ENCODE measurements around the gene PCGF6. TPM values are rescaled to one million over a fixed set of nuclear protein-coding genes. Genes with fewer than 3 reads are reported as not detected.

The PCGF6 gene
- total RNA-seq, 4 donors from 2014 or later: 11.7 to 19.1 (median 17.1) TPM

- TF ChIP-seq POLR2AphosphoS5 (IDR thresholded peaks at IDR 0.05) (no peak), POLR2A (IDR thresholded peaks at IDR 0.05) (no peak), EP300 (IDR thresholded peaks at IDR 0.05) (no peak), CTCF (IDR thresholded peaks at IDR 0.05) (no peak)
- Histone ChIP-seq H3K4me1 (no peaks in the 10 kb centered on the region), H3K9me3 (no peaks in the 10 kb centered on the region), H3K36me3 (no peaks in the 10 kb centered on the region), H3K4me3 (no peak overlapping the region), H3K27me3 (no peaks in the 10 kb centered on the region), H3K27ac (no peak overlapping the region)
- WGBS, 2 donors (ENCODE audit: low coverage in 1 of 2): 57 to 73% methylated on average over 3 to 4 of the region's 4 CpGs
- no peak for ATAC-seq
These were observed 96.2 kb downstream of the PCGF6 start for GRCh38 chr10:103254538-103255325.

- TF ChIP-seq POLR2AphosphoS5 (IDR thresholded peaks at IDR 0.05) (no peak), CTCF (IDR thresholded peaks at IDR 0.05) (no peak), EP300 (IDR thresholded peaks at IDR 0.05) (no peak), POLR2A (IDR thresholded peaks at IDR 0.05) (no peak)
- WGBS, 2 donors (ENCODE audit: low coverage in 1 of 2): 56 to 82% methylated on average over 2 to 3 of the region's 3 CpGs
- Histone ChIP-seq H3K27ac (no peak overlapping the region), H3K27me3 (no peaks in the 10 kb centered on the region), H3K36me3 (no peaks in the 10 kb centered on the region), H3K9me3 (no peaks in the 10 kb centered on the region), H3K4me3 (no peak overlapping the region), H3K4me1 (no peaks in the 10 kb centered on the region)
- ATAC-seq: no peak
These were observed 96.8 kb downstream of the PCGF6 start for GRCh38 chr10:103254113-103254512.

Small RNA genes within 50 kb of the gene (small RNA-seq; reads per million reads assigned to genes)
- 0 reads per million in 4 donors for gene RNU11-3P

Other genes with a start within 250 kb of the PCGF6 start
- 10 to 100 TPM; 63.4 to 71.9 (median 71.1) TPM for gene NT5C2, start 157.9 kb downstream of the PCGF6 start, total RNA-seq
- gene RPEL1, start 105.3 kb downstream of the PCGF6 start, total RNA-seq: not detected
- gene INA, start 74.0 kb downstream of the PCGF6 start, total RNA-seq: 1 to 10 TPM in 3 of 4 donors, under 1 TPM in 1; 0.31 to 1.8 (median 1.2) TPM
- gene TAF5, start 16.8 kb upstream of the PCGF6 start, total RNA-seq: 1 to 10 TPM; 4.0 to 6.7 (median 4.3) TPM
- 100 to 1,000 TPM; 321 to 561 (median 470) TPM for gene ATP5MK, start 45.3 kb upstream of the PCGF6 start, total RNA-seq
- gene PDCD11, start 45.5 kb upstream of the PCGF6 start, total RNA-seq: 10 to 100 TPM; 14.3 to 21.7 (median 17.6) TPM
- 10 to 100 TPM; 30.8 to 69.3 (median 49.6) TPM for gene CALHM2, start 101.2 kb upstream of the PCGF6 start, total RNA-seq
- gene CALHM1, start 107.8 kb upstream of the PCGF6 start, total RNA-seq: not detected
- gene CALHM3, start 128.1 kb upstream of the PCGF6 start, total RNA-seq: not detected
- under 1 TPM in 3 of 4 donors, not detected in 1; 0.15 to 0.27 (median 0.19) TPM for gene NEURL1, start 142.6 kb upstream of the PCGF6 start, total RNA-seq